HepG2 (cell line): ENCODE results near the gene CYP27A1. TPM values are rescaled to one million over a fixed set of nuclear protein-coding genes. Genes with fewer than 3 reads are reported as not detected.

Source experiments
- CENPX ChIP-seq: sonication (generic); formaldehyde crosslinking; IDR thresholded peaks from 2 replicates; pipeline ENCODE4 v1.9.0; 2021; ENCODE audit warnings: mild to moderate bottlenecking, missing genetic modification reagents, moderate library complexity
- HOXA5 ChIP-seq: sonication (generic); formaldehyde crosslinking; IDR thresholded peaks from 2 replicates; pipeline ENCODE4 v1.4.0; 2020; ENCODE audit warnings: missing genetic modification reagents
- MBD4 ChIP-seq: IDR thresholded peaks from 2 replicates; pipeline ENCODE4 v1.6.1; 2012; ENCODE audit warnings: low read length, inconsistent platforms, borderline replicate concordance
- MIXL1 ChIP-seq: IDR thresholded peaks from 2 replicates; pipeline ENCODE4 v1.6.1; 2016
- MLLT10 ChIP-seq: sonication (generic); formaldehyde crosslinking; IDR thresholded peaks from 2 replicates; pipeline ENCODE4 v1.4.0; 2020; ENCODE audit warnings: missing genetic modification reagents
- NFKB2 ChIP-seq: sonication (generic); formaldehyde crosslinking; IDR thresholded peaks from 2 replicates; pipeline ENCODE4 v1.4.0; 2020; ENCODE audit warnings: missing genetic modification reagents, borderline replicate concordance
- SKI ChIP-seq: fragments of 450-650 bp; IDR thresholded peaks from one replicate; pipeline ENCODE4 v1.6.1; 2018; ENCODE audit warnings: mild to moderate bottlenecking; ENCODE audit not compliant: partially characterized antibody
- SOX6 ChIP-seq, 2 experiments: fragments of 450-650 bp in 1 of 2; sonication (generic) in 1 of 2; formaldehyde crosslinking in 1 of 2; IDR thresholded peaks; 2 replicates each; pipeline versions ENCODE4 v1.4.0 to v1.6.1; 2017 to 2020; ENCODE audit warnings: antibody characterized with exemption in 1 of 2, mild to moderate bottlenecking in 1 of 2, missing genetic modification reagents in 1 of 2
- TSC22D2 ChIP-seq: sonication (generic); formaldehyde crosslinking; IDR thresholded peaks from 2 replicates; pipeline ENCODE4 v1.5.1; 2020; ENCODE audit warnings: missing genetic modification reagents, mild to moderate bottlenecking, borderline replicate concordance
- ZNF329 ChIP-seq: sonication (generic); formaldehyde crosslinking; IDR thresholded peaks from 2 replicates; pipeline ENCODE4 v1.9.0; 2021; ENCODE audit warnings: low read depth, mild to moderate bottlenecking, missing genetic modification reagents
- ZNF615 ChIP-seq: sonication (generic); formaldehyde crosslinking; IDR thresholded peaks from 2 replicates; pipeline ENCODE4 v1.5.0; 2020; ENCODE audit warnings: mild to moderate bottlenecking, missing genetic modification reagents, borderline replicate concordance
- ZNF720 ChIP-seq: sonication (generic); formaldehyde crosslinking; IDR thresholded peaks from 2 replicates; pipeline ENCODE4 v1.4.0; 2020; ENCODE audit warnings: missing genetic modification reagents
- ZNF782 ChIP-seq: sonication (generic); formaldehyde crosslinking; IDR thresholded peaks from 2 replicates; pipeline ENCODE4 v1.4.0; 2020; ENCODE audit warnings: missing genetic modification reagents, mild to moderate bottlenecking, borderline replicate concordance
- ZNF83 ChIP-seq: sonication (generic); formaldehyde crosslinking; IDR thresholded peaks from 2 replicates; pipeline ENCODE4 v1.4.0; 2020; ENCODE audit warnings: missing genetic modification reagents, mild to moderate bottlenecking, borderline replicate concordance
- ZNF891 ChIP-seq: sonication (generic); formaldehyde crosslinking; IDR thresholded peaks from 2 replicates; pipeline ENCODE4 v1.5.0; 2020; ENCODE audit warnings: mild to moderate bottlenecking, missing genetic modification reagents
- polyA plus RNA-seq, 8 experiments: library from polyadenylated mRNA; depleted of rRNA in 3 of 8; stranded (reverse) in 7 of 8; unstranded in 1 of 8; fragments of >200 nt; fragmentation: Illumina TruSeq in 4 of 8; extraction: Trizol in 4 of 8; gene quantifications; 2 replicates each; pipeline versions ENCODE4 v1.2.1 to v1.2.3, GENCODE V29; 2011 to 2016; ENCODE audit warnings: low read depth in 4 of 8, missing spikeins in 1 of 8, mixed read lengths in 1 of 8; ENCODE audit not compliant: insufficient read depth in 1 of 8
- total RNA-seq, 5 experiments: library from RNA; depleted of rRNA; stranded (reverse); fragments of >200 nt; fragmentation: Illumina TruSeq; extraction: Trizol; gene quantifications; 2 replicates each; pipeline ENCODE4 v1.2.3, GENCODE V29; 2016; ENCODE audit warnings: low read depth in 1 of 5
- TF ChIP-seq, protein P1 (sequence below): sonication (generic); formaldehyde crosslinking; IDR thresholded peaks from 2 replicates; pipeline ENCODE4 v1.4.0; 2020; ENCODE audit warnings: missing genetic modification reagents, borderline replicate concordance
- TF ChIP-seq, protein P2 (sequence below): sonication (generic); formaldehyde crosslinking; IDR thresholded peaks from 2 replicates; pipeline ENCODE4 v1.5.0; 2020; ENCODE audit warnings: mild to moderate bottlenecking, low read depth, missing genetic modification reagents, borderline replicate concordance
- TF ChIP-seq, protein P3 (sequence below): IDR thresholded peaks from 2 replicates; pipeline ENCODE4 v1.6.1; 2018; ENCODE audit warnings: missing genetic modification reagents, mild to moderate bottlenecking, missing compliant biosample characterization
- TF ChIP-seq, protein P4 (sequence below): sonication (generic); formaldehyde crosslinking; IDR thresholded peaks from 2 replicates; pipeline ENCODE4 v1.9.0; 2022; ENCODE audit warnings: low read depth, missing genetic modification reagents
- TF ChIP-seq, protein P5 (sequence below): sonication (generic); formaldehyde crosslinking; IDR thresholded peaks from 2 replicates; pipeline ENCODE4 v1.4.0; 2020; ENCODE audit warnings: mild to moderate bottlenecking, missing genetic modification reagents

Gene CYP27A1
- total and polyA plus RNA-seq, 2 of the 13 experiments (the other 11 are each of a cell fraction or from before 2014, with no cell fraction given) = 157 to 266 TPM

DNA sequence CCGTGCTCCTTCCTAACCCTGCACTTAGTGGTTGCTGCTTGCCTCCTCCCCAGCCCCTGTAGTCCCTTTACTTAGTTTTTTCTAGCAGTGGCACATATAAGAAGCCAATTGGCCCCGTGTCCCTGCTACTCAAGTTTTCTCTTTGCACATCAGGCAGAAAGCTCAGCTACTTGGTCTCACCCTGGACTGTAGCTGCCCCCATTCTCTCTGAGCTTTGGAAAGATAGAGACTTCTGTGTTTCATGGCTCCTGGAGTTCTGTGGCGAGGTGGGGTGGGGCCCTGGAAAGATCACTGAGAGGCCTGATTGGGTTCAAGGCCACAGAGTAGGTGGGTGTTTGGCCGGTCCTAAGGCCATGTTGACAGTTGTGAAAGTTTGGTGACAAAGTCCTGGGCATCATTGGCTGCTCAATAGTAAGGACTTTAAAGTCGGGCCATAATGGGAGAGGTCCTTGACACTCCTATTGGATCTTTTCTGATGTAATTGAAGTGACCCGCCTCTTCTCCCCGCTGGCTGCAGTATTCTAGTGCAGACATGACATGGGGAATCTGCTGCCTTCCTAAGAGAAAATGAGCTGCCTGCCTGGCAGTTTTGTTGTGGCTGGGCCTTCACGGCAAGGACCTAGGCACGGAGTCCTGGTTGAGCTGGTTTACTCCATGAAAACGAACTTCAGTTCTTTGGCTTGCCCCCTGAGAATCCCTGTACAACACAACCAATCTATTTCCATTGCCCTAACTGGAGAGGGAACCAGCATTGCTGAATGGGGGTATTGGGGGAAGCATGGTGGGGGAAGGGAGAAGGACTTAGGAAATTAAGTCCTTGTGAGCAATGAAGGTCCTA, 26.2 kb upstream of the CYP27A1 start (continued):
- TF ChIP-seq, protein P1, sequence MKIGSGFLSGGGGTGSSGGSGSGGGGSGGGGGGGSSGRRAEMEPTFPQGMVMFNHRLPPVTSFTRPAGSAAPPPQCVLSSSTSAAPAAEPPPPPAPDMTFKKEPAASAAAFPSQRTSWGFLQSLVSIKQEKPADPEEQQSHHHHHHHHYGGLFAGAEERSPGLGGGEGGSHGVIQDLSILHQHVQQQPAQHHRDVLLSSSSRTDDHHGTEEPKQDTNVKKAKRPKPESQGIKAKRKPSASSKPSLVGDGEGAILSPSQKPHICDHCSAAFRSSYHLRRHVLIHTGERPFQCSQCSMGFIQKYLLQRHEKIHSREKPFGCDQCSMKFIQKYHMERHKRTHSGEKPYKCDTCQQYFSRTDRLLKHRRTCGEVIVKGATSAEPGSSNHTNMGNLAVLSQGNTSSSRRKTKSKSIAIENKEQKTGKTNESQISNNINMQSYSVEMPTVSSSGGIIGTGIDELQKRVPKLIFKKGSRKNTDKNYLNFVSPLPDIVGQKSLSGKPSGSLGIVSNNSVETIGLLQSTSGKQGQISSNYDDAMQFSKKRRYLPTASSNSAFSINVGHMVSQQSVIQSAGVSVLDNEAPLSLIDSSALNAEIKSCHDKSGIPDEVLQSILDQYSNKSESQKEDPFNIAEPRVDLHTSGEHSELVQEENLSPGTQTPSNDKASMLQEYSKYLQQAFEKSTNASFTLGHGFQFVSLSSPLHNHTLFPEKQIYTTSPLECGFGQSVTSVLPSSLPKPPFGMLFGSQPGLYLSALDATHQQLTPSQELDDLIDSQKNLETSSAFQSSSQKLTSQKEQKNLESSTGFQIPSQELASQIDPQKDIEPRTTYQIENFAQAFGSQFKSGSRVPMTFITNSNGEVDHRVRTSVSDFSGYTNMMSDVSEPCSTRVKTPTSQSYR (CRISPR knock-in tag) = peak; percentile 79
- peak; percentile 98 for TF ChIP-seq MIXL1 (CRISPR knock-in tag)
- no peak for TF ChIP-seq MLLT10
- peak; percentile 72; the same call in 1 of the 2 replicates for TF ChIP-seq NFKB2
- no peak; the same call in 1 of the 2 replicates for TF ChIP-seq ZNF615
- no peak for TF ChIP-seq ZNF720 (CRISPR knock-in tag)
- TF ChIP-seq, protein P2, sequence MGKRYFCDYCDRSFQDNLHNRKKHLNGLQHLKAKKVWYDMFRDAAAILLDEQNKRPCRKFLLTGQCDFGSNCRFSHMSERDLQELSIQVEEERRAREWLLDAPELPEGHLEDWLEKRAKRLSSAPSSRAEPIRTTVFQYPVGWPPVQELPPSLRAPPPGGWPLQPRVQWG (CRISPR knock-in tag) = no peak
- TF ChIP-seq SKI = peak; percentile 97
- TF ChIP-seq ZNF782 = no peak
- no peak for TF ChIP-seq SOX6 (IDR thresholded peaks at IDR 0.05)
- TF ChIP-seq SOX6 (CRISPR knock-in tag; IDR thresholded peaks at IDR 0.05) = peak; percentile 98
- no peak for TF ChIP-seq ZNF329
- TF ChIP-seq, protein P3, sequence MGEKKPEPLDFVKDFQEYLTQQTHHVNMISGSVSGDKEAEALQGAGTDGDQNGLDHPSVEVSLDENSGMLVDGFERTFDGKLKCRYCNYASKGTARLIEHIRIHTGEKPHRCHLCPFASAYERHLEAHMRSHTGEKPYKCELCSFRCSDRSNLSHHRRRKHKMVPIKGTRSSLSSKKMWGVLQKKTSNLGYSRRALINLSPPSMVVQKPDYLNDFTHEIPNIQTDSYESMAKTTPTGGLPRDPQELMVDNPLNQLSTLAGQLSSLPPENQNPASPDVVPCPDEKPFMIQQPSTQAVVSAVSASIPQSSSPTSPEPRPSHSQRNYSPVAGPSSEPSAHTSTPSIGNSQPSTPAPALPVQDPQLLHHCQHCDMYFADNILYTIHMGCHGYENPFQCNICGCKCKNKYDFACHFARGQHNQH (CRISPR knock-in tag) = peak; percentile 99
- TF ChIP-seq, protein P4, sequence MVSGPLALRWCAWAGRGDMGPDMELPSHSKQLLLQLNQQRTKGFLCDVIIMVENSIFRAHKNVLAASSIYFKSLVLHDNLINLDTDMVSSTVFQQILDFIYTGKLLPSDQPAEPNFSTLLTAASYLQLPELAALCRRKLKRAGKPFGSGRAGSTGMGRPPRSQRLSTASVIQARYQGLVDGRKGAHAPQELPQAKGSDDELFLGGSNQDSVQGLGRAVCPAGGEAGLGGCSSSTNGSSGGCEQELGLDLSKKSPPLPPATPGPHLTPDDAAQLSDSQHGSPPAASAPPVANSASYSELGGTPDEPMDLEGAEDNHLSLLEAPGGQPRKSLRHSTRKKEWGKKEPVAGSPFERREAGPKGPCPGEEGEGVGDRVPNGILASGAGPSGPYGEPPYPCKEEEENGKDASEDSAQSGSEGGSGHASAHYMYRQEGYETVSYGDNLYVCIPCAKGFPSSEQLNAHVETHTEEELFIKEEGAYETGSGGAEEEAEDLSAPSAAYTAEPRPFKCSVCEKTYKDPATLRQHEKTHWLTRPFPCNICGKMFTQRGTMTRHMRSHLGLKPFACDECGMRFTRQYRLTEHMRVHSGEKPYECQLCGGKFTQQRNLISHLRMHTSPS (CRISPR knock-in tag) = peak; percentile 56; the same call in 1 of the 2 replicates
- peak; percentile 55; the same call in 1 of the 2 replicates for TF ChIP-seq TSC22D2
- TF ChIP-seq, protein P5, sequence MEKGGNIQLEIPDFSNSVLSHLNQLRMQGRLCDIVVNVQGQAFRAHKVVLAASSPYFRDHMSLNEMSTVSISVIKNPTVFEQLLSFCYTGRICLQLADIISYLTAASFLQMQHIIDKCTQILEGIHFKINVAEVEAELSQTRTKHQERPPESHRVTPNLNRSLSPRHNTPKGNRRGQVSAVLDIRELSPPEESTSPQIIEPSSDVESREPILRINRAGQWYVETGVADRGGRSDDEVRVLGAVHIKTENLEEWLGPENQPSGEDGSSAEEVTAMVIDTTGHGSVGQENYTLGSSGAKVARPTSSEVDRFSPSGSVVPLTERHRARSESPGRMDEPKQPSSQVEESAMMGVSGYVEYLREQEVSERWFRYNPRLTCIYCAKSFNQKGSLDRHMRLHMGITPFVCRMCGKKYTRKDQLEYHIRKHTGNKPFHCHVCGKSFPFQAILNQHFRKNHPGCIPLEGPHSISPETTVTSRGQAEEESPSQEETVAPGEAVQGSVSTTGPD (CRISPR knock-in tag) = no peak; the same call in 1 of the 2 replicates
- no peak; the same call in 1 of the 2 replicates for TF ChIP-seq ZNF891 (CRISPR knock-in tag)
- no peak for TF ChIP-seq ZNF83
- no peak for TF ChIP-seq CENPX
- TF ChIP-seq HOXA5 = peak; percentile 94
- no peak; the same call in 1 of the 2 replicates for TF ChIP-seq MBD4
